HG03135 (cell line): ENCODE data around the gene ROBO1.
A peak's percentile ranks its signal among the peaks of the same experiment; 100 is the strongest.
"Not testable (repeated sequence)": the region's sequence is repeated elsewhere in the genome, so short reads cannot be mapped to it uniquely, and the experiment has no call there.

Experiments used
- ATAC-seq: cut with Tn5 transposase; IDR thresholded peaks from one replicate; pipeline ENCODE4 v1.9.1; 2021; ENCODE audit warnings: mild to moderate bottlenecking, moderate library complexity; ENCODE audit not compliant: unreplicated experiment

Gene ROBO1

DNA sequence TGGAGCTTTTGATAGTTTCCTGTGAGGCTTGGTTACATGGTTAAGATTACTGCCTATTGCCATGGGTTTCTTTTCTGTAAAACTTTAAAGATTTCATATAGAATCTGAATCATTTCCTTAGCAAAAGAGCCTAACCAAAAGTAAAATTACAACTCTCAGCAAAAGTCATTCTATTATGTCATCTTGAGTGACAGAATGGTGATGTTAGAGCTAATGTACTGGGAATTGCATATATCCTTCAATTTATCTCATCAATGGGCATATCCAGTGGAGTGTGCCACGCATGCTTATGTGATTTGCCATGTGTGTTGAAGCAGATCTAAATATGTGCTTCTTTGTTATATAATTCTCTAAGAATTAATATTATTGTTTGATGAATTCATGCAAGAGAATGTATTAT is 212.1 kb downstream of the ROBO1 start:
- ATAC-seq = no peak

DNA sequence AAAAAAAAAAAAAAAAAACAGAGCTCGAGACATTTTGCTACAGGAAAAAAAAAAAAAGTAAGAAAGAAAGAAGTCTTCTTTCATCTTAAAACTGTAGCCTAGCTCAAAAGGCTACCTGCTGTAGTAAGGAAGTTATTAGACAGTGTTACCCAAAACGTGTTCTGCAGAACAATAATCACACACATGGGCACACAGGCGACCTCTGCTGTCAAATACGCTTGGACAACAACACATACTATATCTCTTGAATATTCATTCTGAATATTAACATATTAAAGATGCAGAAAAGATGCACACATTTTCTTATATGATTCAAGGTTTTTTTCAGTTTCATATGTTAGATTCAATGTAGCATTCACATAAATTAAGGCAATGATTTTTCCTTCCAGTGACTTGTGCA is 215.8 kb downstream of the ROBO1 start:
- no peak for ATAC-seq

DNA sequence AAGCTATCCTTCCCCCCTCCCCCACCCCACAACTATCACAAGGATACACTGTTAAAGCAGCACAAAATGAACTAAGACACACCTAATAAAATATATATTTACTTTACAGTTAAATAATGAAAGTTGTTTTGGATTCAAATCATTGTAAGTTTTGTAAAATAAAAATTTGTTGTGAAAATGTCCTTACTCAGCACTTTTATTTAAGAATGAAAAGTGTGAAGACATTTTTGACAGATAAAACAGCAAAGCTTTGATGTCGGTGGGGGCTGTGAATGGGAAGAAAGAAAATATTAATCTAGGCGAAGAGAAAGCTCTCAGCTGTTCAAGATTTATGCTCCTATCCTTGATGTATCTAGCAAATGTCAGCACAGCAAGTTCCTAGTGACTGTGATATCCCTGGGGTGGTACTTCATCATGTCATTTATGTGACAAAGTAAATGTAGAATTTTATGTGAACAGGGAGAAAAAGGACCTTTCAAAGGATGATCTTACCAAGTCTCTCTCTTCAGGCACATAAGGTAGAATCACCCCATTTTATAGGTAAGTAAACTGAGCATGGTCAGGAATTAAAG is 216.4 kb downstream of the ROBO1 start:
- no peak for ATAC-seq

DNA sequence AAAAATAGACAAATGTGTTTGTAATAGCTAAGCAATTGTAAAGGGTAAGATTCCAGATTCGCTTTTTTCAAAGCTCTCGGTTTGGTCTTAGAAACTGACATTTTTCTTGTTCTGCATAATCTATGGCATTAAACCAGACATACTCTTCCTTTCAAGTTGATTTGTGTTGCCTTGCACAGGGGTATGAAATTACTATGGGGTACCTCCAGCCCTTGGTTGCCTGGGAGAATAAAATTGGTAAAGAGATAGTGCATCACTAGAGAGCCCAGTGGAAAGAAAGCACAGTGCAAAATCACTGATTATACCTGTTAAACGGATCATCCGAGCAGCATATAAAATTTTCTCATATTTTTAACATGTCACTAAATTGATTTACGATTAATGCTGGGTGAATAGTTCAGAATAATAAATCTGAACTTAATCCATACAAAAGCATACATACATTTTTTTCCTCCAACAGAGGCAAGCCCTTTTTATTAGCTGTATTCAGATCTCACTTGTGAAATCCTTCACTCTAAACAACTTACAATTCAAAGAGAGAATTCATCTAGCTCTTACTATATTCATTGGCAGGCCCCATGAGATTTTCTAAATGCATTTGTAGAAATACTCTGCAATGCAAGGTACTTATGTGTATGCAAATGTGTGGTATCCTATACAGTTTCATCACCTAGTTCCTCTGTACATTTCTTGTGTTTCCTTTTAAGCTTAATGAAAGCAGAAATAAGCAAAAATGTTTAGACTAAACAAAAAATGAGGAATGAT is 224.4 kb downstream of the ROBO1 start:
- ATAC-seq = no peak

DNA sequence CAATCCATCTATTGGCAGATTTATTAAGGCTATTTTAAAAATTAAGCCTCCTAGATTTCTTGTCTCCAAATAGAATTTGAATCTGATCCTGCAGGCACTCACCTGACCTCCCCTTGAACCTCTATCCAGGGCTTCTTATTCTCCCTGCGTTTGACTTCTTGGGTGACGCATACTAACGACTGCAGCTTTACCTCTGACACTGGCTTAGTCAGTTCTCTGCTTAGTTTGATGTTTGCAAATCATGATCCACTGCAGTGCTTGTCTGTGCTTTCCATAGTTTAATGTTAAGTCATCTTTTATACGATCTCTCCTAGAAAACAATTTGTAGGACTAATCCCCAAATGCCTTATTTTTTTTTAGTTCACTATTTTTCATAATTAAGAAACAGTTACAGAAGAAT is 233.1 kb downstream of the ROBO1 start:
- ATAC-seq = no peak

DNA sequence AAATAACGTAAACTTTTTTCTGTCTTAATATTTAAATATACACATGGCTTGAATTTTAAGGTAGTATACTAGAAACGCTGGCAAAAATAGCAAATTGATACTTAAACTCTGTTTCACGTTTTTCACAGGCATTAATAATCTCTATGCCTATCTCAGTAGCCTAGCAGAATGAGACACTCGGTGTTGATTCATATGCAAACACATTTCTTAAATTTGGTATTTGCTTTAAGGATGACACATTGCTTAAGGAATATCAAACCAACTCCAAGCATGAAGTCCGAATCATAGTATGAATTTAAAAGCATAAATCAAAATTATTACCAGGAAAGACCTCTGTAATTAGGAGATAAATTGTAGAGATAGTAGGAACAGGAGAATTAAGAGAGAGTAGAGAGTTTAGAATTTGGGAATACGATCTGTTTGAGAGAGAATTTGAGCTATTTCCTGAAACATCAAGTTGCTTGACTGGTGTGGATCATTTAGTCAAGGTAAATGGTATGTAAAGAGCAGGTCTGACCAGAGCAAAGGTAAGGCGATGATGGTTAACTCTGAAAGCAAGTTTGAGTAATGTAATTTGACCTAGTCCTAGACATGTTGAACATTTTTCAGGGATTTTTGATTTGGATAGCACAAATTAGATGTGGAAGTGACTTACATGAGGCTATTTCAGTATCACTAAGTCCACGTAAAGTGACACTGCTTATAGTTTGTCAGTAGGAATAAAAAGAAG is 236.1 kb downstream of the ROBO1 start:
- no peak for ATAC-seq

DNA sequence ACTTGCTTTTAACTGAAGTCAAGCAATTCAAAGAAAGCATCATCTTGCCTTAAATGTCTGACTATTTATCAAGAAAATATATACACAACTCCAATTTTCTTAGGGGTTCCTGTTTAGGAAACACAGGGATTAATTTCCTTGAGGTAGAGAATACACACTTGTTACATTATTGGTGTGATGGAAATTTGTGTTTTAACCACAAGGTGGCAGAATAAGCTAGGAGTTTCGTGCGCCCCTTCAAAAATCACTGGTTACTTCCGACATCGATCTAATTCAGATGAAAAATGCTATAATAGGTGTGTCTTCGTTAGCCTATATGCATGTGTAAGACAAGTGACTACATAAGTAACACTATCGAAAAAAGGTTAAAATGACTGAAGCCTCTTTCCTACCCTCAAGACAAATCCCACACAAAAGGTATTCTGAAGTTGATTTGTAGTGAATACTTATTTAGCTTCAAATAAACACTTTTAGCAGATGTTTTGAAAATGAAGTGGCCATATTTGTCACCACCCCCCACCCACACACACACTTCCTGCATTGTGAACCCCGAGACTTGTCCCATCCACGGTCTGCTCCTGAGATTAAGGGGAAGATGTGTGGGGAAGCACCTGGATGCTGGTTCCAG is 246.5 kb downstream of the ROBO1 start:
- peak; percentile 59 for ATAC-seq

DNA sequence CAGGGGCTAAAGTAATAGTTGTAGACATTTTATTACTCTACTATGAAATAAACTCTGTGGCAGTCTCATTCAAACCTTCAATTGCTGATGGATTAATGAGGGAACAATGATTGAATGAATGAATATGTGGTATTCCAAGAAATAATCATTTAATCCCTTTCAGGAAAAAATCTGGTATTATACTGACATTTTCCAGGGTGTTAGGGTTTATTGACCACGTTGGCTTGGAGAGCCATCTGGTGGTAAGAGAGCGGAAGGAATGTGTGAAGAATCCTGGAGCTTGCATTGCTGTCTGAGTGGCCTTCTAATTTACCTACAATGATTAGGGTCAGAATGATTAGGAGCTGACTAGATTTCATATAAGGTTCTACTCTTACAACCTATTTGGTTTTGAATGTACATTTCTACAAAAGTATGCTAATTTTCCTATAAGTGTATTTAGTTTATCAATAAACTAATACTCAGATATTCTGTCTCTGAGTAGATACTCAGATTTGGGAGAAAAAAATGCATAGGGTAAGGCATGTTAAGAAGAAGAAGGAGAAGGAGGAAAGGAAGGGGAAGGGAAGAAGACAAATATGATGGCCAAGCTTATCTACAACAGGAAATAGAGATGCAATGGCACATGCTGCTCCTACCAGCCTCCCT is 249.9 kb downstream of the ROBO1 start:
- ATAC-seq = no peak

DNA sequence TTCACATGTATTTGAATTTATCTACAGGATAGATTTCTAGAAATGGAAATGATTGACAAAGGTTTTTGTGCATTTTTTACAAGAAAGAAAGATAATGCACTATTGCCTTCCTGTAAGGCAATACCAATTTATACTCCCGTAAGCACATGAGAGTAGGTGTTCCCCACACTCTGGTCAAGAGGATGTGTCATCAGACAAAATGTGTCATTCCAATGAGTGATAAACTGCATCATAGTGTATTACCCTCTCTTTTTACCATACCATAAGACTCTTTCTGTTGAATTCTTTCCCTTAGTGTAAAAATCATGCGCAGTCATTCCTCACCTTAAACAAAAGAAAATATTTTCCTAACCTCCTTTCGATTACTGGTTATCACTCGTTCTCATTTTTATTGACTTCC is 251.0 kb downstream of the ROBO1 start:
- ATAC-seq = no peak

DNA sequence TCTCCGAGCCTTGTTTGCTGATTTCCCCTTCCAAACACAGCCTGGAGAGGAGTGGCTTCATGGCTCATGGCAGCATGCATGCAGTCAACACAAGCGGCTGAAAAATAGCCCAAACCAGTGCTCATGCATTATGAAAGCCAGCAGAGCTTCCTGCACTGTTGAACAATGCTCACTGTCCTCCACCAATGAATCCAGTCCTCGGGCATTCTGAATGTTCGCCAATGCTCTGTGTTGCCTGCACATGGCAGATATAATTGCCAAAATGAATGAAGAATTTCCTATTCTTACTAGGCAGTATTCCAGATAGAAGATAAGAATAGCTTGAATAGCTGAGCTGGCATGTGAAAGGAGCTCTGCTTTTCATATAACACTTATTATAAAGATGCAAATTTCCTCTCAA is 252.7 kb downstream of the ROBO1 start:
- ATAC-seq = no peak

DNA sequence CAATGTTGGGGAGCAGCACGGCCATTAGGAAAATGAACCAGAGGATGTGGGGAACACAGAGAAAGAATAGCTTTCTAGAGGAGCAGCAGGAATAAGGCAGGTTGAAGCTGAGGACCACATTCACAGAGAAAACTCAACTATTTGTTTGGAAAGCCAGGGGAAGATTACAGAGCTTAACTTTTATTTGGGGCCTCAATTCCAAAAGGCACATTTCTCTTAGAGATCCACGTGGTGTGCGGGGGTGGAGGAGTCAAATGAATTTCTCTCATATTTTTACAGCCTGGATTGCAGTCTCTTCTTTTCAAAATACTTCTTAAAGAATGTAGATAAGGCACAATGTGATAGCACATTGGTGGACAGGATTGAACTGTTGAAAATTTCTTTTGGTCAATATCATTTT is 253.7 kb downstream of the ROBO1 start:
- no peak for ATAC-seq

DNA sequence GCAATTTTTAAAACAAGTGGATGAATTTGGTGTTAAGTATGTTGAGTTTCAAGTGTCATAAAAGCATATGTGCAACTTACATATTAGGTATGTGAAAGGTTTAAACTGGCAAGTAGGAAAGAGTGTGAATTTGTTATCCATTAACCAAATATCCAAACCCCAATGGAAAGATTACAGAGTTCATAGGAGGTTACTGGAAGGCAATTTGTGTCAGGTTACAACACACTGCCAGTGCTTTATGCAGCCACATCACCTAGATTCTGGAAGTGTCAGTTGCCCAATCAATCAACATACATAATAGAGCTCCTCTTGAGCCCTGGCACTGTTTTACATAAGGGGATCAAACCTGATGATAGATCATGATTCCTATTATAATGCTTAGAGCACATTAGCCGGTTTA is 261.0 kb downstream of the ROBO1 start:
- no peak for ATAC-seq

DNA sequence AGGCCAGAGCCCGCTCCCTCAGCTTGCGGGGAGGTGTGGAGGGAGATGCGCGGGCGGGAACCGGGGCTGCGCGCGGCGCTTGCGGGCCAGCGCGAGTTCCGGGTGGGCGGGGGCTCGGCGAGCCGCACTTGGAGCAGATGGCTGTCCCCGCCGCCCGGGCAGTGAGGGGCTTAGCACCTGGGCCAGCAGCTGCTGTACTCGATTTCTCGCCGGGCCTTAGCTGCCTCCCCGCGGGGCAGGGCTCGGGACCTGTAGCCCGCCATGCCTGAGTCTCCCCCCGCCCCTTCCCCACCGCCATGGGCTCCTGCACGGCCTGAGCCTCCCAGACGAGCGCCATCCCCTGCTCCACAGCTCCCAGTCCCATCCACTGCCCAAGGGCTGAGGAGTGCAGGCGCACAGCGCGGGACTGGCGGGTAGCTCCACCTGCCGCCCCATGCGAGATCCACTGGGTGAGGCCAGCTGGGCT is 265.5 kb downstream of the ROBO1 start:
- ATAC-seq = not testable (repeated sequence)

DNA sequence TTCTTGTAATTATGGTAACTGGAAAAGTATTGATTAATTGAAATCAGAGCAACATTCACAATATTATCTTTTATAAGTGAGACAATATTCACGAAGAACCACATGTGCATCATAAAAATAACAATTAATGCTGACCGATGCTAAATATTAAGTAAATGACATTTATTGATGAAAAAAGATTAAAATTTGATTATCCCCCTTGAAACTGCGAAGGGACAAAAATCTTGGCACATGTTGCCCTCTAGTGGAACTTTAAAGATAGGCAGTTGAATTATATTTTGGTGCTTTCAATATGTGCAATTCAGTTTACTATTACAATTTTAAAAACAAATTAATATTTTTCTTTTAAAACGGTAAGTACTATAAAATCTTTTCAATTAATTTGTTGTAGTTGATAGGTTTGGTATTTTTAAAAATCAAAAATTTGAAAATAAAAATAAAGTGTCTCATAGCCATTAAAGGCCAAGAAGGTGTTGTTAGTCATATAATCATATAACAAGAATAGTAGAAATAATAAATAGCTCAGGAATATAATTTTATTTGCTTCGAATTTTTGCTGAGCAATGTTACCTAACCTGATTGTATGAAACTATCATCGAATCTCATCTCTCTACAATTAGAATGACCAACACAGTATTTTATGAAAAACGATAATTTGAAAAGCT is 270.2 kb downstream of the ROBO1 start:
- no peak for ATAC-seq

DNA sequence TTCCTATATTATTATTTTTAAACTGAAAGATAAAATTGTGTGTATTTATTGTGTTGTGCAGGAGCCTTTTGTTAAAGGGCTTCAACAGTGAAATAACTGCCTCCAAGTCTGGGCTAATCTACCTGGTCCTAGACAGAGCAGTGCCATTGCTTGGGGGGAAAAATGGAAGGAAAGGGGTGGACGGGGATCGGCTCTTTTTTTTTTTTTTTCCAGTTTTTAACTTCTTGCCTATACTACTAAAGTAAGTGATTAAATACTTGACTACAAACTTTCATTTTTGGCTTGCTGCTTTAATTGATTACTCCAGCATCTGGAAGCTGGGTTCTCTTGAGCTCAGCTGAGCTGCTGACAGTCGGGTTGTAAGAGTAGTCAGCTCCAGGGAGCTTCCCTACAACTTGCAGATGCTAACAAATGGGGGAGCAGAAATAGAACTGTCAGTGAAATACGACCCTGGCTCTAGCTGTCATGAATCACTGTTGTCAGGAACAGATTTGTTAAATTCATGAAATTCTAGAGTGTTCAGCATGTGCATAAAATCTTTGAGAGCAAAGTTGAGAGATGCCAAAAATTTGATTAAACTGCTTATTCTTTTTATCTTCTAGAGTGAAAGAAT is 276.7 kb downstream of the ROBO1 start:
- ATAC-seq = no peak

DNA sequence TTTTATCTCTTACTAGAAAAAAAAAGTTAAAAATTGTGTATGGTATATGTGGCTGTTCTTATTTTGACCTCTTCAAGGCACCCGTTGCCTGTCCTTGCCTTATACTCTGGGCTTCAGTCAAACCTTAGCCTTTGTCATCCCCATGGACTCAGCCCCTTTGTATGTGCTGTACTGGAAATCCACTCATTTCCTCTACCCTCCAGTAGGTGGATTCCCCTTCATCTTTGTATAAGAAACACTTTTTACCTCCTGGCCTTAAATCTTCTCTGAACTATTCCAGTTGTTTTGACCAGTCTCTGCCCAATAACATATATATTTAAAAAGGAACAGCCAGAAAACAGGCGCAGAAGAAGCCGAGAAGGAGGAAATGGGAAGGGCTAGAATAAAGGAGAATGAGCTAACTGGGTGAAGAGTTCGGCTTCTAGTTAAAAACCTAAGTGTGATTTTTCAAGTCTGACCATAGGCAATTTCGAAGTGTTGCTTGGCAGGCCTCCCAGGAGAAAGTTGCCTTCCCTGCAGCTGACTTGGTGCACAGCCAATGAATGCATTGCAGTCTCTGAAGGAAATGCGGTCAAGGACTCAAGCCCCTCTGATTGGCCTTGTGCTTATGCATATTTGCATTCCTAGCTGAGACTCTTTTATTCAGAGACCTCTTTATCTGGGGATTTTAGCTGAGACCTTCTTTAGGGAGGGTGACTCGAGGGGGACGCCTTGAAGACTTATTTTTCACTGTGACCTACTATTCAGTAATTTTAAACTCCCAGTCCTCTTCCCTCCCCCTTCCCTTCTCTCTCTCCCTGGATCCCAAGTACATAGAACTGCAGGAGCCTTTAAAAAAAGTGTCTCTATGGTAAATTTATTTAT is 277.4 kb downstream of the ROBO1 start:
- ATAC-seq = no peak

DNA sequence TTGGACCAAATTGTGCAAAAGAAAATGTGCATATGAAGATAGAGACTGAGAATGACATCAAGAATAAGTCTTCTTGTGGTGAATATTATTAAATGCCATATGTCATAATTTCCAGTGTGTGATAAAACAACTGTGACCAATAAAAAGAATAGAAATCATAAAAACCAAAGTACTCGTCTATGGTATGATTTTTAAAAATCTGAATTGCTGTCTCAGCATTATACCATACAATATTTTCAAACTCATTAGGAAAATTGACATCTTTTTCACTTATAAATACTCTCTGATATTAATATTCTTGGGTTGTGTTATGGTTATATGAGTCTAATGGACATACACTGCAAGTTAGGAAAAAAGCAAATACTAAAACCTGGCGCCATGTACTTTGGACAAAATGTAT is 279.4 kb downstream of the ROBO1 start:
- ATAC-seq = no peak

DNA sequence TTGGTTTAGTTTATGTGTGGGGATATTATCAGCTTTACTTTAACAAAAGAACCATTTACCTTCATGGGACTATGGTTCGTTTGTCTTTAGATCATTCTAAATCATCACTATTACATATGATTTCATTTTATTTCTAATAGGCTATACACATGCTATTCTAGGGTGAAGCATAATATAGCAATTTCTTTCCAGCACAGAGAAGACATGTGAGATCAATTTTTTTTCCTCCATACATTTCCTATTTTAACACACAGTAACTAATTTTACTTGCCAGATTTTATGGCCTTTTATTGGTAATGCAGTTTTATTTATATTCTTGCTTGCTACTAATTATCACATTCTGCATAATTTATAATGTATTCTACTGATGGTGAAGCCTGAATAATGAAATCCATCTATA is 287.1 kb downstream of the ROBO1 start:
- no peak for ATAC-seq

DNA sequence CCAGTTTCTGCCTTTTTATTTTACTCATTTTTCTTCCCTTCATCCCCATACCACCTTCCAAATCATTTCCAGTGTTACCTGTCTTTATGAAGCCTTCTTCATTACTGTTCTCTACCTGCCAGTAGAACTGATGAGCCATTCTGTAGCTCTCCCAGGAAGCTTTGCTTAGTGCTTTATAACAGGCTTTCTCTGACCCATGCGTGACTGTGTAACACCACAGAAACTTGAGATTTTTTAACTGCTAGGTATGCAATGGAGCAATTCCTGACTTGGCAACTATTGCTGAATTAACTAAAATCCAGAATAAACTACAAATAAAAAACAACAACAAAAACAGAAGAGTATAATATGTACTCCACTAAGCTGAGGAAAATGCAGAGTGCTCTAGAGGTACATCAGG is 289.2 kb downstream of the ROBO1 start:
- ATAC-seq = no peak
